Erythroblast (primary cell): ENCODE results near the gene SLC22A4.

Source experiments
- GATA1 ChIP-seq: IDR thresholded peaks from 2 replicates; pipeline ENCODE4 v1.6.1; 2011; ENCODE audit warnings: low read depth, mild to moderate bottlenecking, control low read depth, low read length, moderate library complexity
- POLR2A ChIP-seq: IDR thresholded peaks from 2 replicates; pipeline ENCODE4 v1.6.1; 2011; ENCODE audit warnings: mild to moderate bottlenecking, low read length

- TF ChIP-seq POLR2A (no peak), GATA1 (no peak)
Measured at GRCh38 chr5:132389585-132390286, 95.5 kb downstream of the SLC22A4 start.
